ENCODE data around the gene COL4A1.

Gene COL4A1

DNA sequence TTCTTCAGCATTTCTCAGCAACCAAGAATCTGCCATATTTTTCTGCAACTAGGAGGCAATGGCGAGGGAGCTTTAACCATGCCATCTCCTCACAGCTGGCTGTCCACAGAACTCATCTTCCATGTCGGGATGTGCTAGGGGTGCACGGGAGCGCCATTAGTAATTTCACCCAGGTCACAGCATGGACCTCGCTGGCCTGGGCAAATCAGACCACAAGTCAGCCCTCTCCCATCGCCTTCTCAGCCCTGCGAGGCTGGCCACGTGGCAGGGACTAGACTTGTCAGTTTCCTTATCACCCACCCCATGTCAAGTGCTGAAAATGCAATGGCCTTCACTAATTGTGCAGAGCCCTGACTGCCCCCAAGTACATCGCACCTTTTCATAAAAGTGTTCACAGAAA is 15.7 kb downstream of the COL4A1 start:
- DNase-seq: no peak

DNA sequence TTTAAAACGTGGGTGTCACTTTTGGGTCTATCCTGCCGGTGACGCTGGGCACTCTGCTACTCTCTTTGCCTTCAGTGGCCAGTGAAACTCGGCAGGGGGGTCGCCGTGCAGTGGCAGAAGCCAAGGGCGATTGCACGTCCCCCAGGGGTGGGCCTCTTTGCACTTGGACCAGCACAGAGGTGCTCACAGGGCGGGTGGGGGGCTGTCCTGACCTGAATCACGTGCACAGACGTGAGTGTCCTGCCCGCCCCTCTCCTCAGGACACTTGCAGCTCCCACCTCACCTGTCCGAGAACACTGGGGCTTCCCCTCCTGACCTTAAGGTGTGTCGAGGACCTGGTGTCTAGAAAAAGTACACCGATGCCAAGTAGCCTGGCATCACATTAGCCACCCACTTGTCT is 16.1 kb downstream of the COL4A1 start:
- no peak for DNase-seq

GRCh38 chr13:110290153-110290552 is 16.8 kb downstream of the COL4A1 start:
- DNase-seq: no peak

GRCh38 chr13:110289661-110290060 is 17.3 kb downstream of the COL4A1 start:
- DNase-seq: no peak

- no peak for DNase-seq
Observed at GRCh38 chr13:110289174-110289573, 17.8 kb downstream of the COL4A1 start.

- no peak for DNase-seq
Observed at GRCh38 chr13:110286833-110287819, 19.8 kb downstream of the COL4A1 start.

- no peak for DNase-seq
Observed at GRCh38 chr13:110285991-110286832, 20.7 kb downstream of the COL4A1 start.

DNA sequence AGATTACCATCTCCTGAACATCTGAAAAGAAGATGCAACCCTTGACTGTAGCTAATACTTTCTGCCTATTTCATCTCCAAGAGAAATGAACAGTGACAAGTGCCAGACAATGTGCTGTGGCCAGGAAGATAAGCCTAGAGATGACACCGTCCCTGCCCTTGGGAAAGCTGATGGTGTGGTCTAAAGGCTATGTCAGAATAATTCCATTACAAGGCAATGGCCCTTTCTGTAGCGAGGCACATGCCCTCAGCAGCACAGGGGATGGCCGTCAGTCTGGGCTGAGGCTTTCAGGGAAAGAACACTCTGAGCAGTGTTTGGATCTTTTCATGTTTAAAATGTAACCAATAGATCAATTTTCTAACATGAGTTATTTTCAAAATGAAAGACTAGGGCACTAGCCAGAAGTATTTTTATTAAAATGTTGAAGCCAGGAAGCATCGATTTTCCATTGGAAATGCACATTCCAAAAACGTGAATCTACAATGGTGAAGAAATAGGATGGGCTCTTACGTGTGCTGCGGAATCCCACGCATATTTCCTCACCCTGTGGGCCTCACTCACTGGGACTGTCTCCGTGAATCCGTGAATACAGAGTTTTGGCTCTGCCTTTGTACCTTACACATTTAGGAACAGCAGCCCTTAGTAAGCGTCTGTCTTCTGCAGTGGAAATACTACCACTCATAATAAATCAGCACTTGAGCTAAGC is 22.0 kb downstream of the COL4A1 start:
- DNase-seq: no peak

DNA sequence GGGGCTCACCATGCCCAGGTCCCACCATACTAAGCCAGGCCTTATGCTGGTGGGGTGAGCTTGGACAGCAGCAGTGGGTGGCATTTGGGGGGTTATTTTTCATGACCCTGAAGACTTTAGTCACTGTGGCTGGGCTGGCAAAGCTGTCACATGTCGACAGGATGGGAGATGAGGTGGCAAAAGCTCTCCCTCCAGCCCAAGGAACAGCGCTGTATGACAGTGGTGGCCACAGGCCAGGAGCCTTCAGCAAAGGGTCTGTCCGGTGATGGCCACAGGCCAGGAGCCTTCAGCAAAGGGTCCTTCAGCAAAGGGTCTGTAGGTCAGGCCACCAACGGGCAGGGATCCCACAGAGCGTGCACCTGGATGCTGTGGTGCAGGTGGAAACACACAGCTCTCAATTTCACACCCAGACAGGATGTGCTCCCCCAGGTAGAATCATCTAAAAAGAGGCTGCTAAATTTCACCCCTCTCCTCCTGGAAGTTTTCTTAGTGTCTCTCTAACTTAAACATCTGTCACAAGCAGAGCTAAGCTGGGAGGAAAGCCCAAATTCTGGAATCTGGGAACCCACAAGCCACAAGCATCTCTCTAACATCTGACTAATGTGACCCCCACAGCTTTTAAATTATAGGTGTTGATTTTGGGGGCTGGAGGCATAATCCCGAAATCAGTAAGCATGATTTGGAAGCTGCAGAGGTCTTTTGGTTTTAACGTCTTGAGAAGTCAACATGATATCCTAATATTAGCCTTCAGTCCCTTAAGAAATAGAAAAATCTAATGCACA is 23.0 kb downstream of the COL4A1 start:
- no peak for DNase-seq

GRCh38 chr13:110282316-110282841 is 24.6 kb downstream of the COL4A1 start:
- no peak for DNase-seq

- no peak for DNase-seq
Observed at GRCh38 chr13:110281736-110282135, 25.2 kb downstream of the COL4A1 start.

GRCh38 chr13:110280985-110281688 is 25.8 kb downstream of the COL4A1 start:
- no peak for DNase-seq

DNA sequence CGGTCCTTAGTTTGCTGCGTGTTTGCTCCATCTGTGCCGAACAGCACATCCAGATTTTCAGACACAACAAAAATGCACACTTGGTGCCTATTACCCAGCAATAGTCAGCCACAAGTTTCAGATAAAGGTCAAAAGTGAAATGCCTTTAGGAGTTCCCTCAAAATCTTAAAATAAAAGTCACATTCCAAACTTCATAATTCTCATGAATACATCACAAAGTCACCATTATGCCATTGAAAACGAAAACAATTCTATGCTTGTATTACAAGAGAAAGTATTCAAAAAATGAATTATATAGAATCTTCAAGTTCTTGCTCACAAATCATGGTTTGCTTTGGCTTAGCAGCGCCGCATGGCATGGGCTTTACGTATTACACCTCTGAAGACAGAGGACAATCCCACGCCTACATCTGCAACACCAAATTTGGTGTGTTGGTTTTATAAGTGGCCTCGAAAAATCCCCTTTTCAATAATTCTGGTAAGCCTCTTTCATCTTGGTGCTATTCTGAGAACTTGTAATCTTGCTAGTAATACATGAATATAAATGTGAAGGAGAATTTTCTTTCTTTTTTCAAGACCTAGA is 26.6 kb downstream of the COL4A1 start:
- no peak for DNase-seq

- no peak for DNase-seq
Observed at GRCh38 chr13:110279684-110280083, 27.3 kb downstream of the COL4A1 start.

DNA sequence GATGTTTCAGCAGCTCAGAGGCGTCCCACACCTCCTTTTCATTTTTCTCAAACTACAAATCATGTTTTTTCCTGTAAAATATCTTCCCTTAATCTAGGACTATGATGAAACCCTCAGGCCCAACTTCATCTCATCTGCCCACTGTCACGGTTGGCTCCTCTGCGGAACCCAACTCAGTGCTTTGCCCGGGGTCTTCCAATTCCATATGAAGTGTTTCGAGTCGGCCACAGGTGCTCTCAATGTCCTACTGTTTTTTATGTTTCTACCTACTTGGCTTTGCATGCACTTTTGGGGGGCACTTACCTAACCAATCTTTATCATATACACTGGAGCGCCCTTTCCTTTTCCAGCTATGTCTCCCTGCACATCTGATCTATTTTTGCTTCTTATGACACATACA is 28.1 kb downstream of the COL4A1 start:
- DNase-seq: no peak

DNA sequence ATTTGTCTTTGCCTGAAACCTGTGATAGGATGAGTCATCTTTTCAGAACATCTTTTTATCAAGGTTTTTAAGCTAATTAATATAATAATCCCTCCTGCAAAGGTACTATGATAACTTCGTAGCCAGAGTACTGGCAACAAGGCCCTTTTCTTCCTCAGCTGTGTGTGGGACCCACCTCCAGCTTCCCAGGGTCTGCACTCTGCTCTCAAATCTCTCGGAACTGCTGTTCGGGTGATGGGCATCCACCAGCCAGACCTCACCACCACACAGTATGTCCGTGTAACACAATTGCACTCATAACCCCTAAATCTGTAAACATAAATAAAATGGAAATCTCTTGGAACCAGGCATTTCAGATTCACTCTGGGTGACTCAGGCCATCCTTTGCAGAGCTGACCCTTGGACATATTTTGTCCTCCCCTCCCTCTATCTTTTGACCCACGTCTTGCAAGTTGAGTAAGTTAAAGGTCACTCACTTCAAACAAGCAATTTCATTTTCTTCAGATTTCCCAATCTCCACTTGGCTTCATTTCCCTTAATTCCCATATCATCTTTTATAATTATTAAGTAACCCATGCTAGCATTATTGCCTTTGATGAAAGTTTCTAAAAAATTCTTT is 29.5 kb downstream of the COL4A1 start:
- DNase-seq: no peak

DNA sequence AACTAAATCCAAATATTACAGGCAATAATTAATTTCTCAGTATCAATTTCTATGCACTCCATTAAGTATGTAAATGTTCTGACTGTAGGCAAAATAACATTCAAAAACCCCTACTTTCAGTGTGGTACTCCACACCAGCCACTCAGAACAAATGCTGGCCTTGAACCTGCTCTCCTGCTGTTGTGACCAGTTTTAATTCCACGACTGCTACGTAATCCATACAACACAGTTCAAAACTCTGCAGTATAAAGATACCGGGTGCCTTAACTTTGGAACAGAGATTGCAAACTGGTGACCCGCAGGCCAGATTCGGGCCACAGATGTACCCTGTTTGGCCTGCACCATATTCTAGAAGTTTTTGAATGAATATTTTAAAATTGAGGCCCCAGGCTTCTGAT is 30.4 kb downstream of the COL4A1 start:
- no peak for DNase-seq

GRCh38 chr13:110275931-110276552 is 30.9 kb downstream of the COL4A1 start:
- DNase-seq: peak in 1 of 3 experiments; percentile 31

- DNase-seq: no peak
Observed at GRCh38 chr13:110274687-110275086, 32.3 kb downstream of the COL4A1 start.

GRCh38 chr13:110273254-110273653 is 33.7 kb downstream of the COL4A1 start:
- DNase-seq: no peak

Measured in NCI-H1417 (cell line).